HL-60 (cell line): ENCODE results near the gene TRABD.
A peak's percentile ranks its signal among the peaks of the same experiment; 100 is the strongest.

Experiments used
- DNase-seq, 2 experiments: peaks; one replicate each; pipeline ENCODE4 v3.0.0-alpha.2; 2010 to 2020; ENCODE audit warnings: low read depth in 1 of 2, low spot score in 1 of 2
- H3K27ac ChIP-seq: fragments of 250-450 bp; sonication (Bioruptor Pico); replicated peaks from 2 replicates; pipeline ENCODE4 v1.5.1; 2020; ENCODE audit warnings: mild to moderate bottlenecking, moderate library complexity
- H3K27me3 ChIP-seq: fragments of 250-450 bp; sonication (Bioruptor Pico); 2 replicates; pipeline ENCODE4 v1.5.1; 2021; ENCODE audit warnings: mild to moderate bottlenecking, moderate library complexity; ENCODE audit not compliant: insufficient read depth, poor library complexity, severe bottlenecking
- H3K4me3 ChIP-seq: replicated peaks from 2 replicates; pipeline ENCODE4 v1.5.1; 2011; ENCODE audit warnings: mild to moderate bottlenecking, control low read depth, low read length; ENCODE audit not compliant: insufficient read depth
- GABPA ChIP-seq: IDR thresholded peaks from 2 replicates; pipeline ENCODE4 v1.6.1; 2012; ENCODE audit warnings: low read depth
- POLR2AphosphoS5 ChIP-seq: IDR thresholded peaks from 2 replicates; pipeline ENCODE4 v1.6.1; 2012; ENCODE audit warnings: low read depth
- REST ChIP-seq: IDR thresholded peaks from 2 replicates; pipeline ENCODE4 v1.6.1; 2012; ENCODE audit warnings: low read depth; ENCODE audit not compliant: insufficient replicate concordance
- SPI1 ChIP-seq: IDR thresholded peaks from 2 replicates; pipeline ENCODE4 v1.6.1; 2012; ENCODE audit warnings: low read depth, mild to moderate bottlenecking, borderline replicate concordance
- TF ChIP-seq, protein P1 (sequence below): IDR thresholded peaks from one replicate; pipeline ENCODE4 v1.5.1; 2011; ENCODE audit warnings: low read length, control low read depth, inconsistent platforms; ENCODE audit not compliant: insufficient read depth

TRABD gene

DNA sequence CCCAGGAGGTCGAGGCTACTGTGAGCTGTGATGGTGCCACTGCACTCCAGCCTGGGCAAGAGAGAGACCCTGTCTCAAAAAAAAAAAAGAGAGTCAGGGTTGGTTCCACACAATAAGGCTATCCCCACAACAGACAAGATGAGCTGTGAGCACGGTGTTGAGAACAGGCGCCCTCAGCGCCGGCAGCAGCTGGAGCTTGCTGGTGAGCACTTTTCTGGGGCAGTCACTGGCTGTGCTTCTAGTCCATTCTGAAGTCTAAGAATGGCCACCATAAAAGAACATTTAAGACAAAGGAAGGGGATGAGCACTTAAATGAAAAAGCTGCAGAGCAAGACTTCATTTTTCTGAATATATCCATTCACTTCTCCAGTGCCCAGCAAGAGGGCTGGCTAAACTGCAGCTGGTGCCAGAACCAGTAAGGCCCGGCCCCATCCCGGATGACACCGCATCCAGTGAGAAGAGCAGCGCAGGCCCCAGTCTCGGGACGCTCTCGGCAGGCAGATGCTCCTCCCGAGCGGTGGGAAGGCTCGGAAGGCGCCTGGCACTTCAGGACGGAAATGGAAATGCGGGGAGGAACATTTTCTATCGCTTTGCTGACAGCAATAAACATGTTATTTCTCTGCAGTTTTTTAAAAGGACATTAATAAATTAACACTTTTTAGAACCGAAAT lies 46.9 kb downstream of the TRABD start:
- TF ChIP-seq POLR2AphosphoS5, result no peak
- no peak for TF ChIP-seq GABPA
- TF ChIP-seq, protein P1, sequence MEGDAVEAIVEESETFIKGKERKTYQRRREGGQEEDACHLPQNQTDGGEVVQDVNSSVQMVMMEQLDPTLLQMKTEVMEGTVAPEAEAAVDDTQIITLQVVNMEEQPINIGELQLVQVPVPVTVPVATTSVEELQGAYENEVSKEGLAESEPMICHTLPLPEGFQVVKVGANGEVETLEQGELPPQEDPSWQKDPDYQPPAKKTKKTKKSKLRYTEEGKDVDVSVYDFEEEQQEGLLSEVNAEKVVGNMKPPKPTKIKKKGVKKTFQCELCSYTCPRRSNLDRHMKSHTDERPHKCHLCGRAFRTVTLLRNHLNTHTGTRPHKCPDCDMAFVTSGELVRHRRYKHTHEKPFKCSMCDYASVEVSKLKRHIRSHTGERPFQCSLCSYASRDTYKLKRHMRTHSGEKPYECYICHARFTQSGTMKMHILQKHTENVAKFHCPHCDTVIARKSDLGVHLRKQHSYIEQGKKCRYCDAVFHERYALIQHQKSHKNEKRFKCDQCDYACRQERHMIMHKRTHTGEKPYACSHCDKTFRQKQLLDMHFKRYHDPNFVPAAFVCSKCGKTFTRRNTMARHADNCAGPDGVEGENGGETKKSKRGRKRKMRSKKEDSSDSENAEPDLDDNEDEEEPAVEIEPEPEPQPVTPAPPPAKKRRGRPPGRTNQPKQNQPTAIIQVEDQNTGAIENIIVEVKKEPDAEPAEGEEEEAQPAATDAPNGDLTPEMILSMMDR, result no peak
- no peak for TF ChIP-seq SPI1
- TF ChIP-seq REST, result no peak
- no peak overlapping the region for H3K27ac ChIP-seq

DNA sequence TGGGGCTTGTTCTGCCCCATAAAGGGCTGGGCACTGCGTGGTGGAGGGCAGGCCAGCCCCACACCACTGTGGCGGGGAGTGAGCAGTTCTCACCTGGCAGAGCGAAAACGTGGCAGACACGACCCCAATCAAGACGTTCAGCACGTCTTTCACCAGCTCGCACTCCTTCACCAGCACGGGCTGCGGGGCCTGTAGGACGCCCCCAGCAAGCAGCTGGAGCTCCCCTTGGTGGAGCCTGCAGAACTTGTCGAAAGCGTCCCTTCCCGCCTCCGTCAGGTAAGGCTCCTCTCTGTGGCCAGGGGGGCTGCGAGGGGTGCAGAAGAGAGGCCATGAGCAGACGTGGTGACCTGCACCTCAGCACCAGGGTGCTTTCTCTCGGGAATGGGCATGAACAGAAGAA lies 47.5 kb downstream of the TRABD start:
- Histone ChIP-seq H3K27ac (no peak overlapping the region), H3K4me3 (no peak overlapping the region), H3K27me3 (no peaks in the 10 kb centered on the region)
- TF ChIP-seq POLR2AphosphoS5, result no peak
- no peak for DNase-seq

More for the DNA sequence above, 46.9 kb downstream of the TRABD start:
- no peak for DNase-seq
- Histone ChIP-seq H3K4me3 (no peak overlapping the region), H3K27me3 (no peaks in the 10 kb centered on the region)

GRCh38 chr22:50236731-50237409 lies 51.2 kb downstream of the TRABD start:
- DNase-seq, result no peak
- no peaks in the 10 kb centered on the region for H3K27me3 ChIP-seq
- no peak overlapping the region for H3K27ac ChIP-seq
- H3K4me3 ChIP-seq, result no peak overlapping the region
- TF ChIP-seq, protein P1, result peak; percentile 24
- no peak for TF ChIP-seq SPI1

- no peaks in the 10 kb centered on the region for H3K27me3 ChIP-seq
- no peak overlapping the region for H3K4me3 ChIP-seq
- TF ChIP-seq GABPA (no peak), SPI1 (no peak), REST (no peak), POLR2AphosphoS5 (no peak)
- TF ChIP-seq, protein P1, result no peak
- no peak for DNase-seq
- H3K27ac ChIP-seq, result no peak overlapping the region
These were observed 53.0 kb downstream of the TRABD start for GRCh38 chr22:50238755-50239154.
